ENCODE data around the gene CBLB.

GRCh38 chr3:105846809-105847208, 22.0 kb downstream of the CBLB start:
- TF ChIP-seq CTCF (conservative IDR thresholded peaks at IDR 0.05; ENCODE audit: low read depth in 2 of 2) (no peak), EZH2 (IDR thresholded peaks at IDR 0.05; ENCODE audit: low read depth, unreplicated experiment) (no peak), ETS1 (IDR thresholded peaks at IDR 0.05) (no peak), EZH2phosphoT487 (IDR thresholded peaks at IDR 0.05; ENCODE audit: unreplicated experiment) (no peak), REST (IDR thresholded peaks at IDR 0.05; ENCODE audit: unreplicated experiment) (no peak), POLR2AphosphoS5 (IDR thresholded peaks at IDR 0.05; ENCODE audit: low read depth) (no peak), CREB1 (CRISPR knock-in tag; IDR thresholded peaks at IDR 0.05; ENCODE audit: low read depth) (no peak), STAT1 (IDR thresholded peaks at IDR 0.05; ENCODE audit: unreplicated experiment) (no peak), ZNF462 (CRISPR knock-in tag; IDR thresholded peaks at IDR 0.05) (no peak), JUNB (IDR thresholded peaks at IDR 0.05; ENCODE audit: unreplicated experiment) (no peak)

Data from GM23338 (cell line).